HL-60/S4 treated with retinoic acid at 250 ng/mL for 4 days and 3 days (cell line): Measurements from ENCODE around the gene RDH16.
"Not testable (repeated sequence)": the region's sequence is repeated elsewhere in the genome, so short reads cannot be mapped to it uniquely, and the experiment has no call there.

Experiments
- in situ Hi-C: fragments of 300-500 bp; cut with MboI; formaldehyde crosslinking; loops from 2 replicates; pipeline ENCODE4 v1.7.0; 2022; ENCODE audit warnings: low sequenced_read_pairs

RDH16 gene

DNA sequence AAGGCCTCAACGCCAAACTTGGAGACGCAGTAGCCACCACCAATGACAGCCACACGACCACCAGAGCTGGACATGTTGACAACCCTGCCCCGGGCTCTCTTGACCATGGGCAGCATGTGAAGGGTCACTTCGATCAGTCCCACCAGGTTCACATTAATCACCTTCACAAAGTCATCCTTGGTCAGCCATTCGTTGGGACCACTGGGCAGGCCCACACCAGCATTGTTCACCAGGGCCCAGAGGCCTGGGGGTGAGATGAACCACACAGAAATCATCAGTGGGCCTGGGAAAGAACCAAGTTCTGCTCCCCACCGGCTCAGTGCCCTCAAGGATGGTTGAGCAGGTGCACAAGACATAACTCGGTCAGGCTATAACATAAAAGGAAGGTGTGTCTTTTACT lies 27.2 kb downstream of the RDH16 start:
- in situ Hi-C loops: no loop called here

- in situ Hi-C loops: no loop called here
Measured at GRCh38 chr12:56929780-56930179, 27.6 kb downstream of the RDH16 start.

DNA sequence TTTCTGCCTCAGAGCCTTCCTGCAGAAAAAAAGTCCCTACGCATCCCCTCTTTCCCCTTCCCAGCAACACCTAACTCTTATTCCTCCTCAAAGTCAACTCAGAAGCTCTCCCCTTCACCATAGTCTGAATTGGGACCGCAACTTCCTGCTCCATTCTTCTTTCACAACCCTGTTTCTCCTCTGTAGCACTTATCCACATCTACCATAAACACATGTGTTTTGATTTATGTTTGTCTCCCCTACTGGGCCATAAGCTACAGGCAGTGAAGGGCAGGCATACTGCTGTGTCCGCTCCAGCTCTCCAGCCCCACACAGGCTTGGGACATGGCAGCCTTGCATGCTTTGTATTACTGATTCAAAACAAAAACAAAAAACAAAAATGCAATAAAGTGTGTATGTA lies 29.1 kb downstream of the RDH16 start:
- in situ Hi-C loops: no loop called here

- in situ Hi-C loops: no loop called here
Measured at GRCh38 chr12:56927281-56927680, 30.1 kb downstream of the RDH16 start.

- in situ Hi-C loops: no loop called here
Measured at GRCh38 chr12:56922031-56922430, 35.4 kb downstream of the RDH16 start.

DNA sequence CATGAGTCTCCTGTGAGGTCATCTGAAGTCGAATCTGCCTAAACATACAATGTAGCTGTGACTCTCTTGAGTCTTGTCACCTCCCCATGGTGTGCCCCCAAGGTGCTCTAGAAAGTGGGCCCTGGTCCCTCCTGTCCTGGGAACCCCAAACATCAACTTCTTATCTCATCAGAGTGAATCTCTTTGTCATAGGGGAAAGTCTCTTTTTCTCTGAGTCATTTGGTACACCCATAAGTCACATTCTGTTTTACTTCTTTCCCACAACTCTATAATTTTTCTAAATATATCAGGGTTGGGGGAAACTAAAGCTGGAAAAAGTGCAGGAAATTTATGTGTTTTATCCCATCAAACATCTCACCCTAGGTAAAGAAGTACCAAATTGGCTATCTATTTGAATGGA lies 36.1 kb downstream of the RDH16 start:
- in situ Hi-C loops: no loop called here

- in situ Hi-C loops: not testable (repeated sequence)
Measured at GRCh38 chr12:56918139-56918538, 39.3 kb downstream of the RDH16 start.

DNA sequence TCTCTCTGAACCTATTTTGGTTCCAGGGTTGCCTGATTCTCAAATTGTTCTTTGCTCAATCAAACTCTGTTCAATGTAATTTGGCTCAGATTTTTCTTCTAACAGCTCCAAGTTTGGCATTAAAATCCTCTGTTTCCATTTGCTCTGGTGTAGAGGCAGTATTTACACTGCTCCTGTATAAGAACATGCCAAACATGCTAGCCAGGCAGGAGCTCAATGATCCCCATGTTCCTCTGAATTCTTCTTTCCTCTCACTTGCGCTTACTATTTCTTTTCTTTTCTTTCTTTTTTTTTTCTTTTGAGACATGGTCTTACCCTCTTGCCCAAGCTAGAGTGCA lies 40.4 kb downstream of the RDH16 start:
- in situ Hi-C loops: no loop called here

GRCh38 chr12:56916296-56916995 lies 41.0 kb downstream of the RDH16 start:
- in situ Hi-C loops: no loop called here

DNA sequence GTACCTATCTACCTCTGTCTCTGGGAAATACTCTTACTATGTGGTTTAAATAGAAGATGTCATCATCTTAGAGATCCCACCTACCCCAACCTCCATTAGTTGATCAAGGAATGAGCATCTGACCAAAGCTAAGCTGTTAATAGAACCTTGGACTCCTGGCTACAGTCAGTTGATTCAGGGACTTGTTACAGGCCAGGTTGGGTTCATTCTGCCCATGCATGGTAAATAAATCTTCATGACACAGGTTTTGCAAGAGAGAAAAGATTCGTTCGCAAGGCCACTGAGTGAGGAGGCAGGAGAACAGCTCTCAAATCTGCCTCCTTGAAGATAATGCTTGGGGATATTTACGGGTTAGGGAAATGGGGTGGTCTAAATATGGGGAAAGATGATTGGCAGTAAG lies 42.7 kb downstream of the RDH16 start:
- in situ Hi-C loops: no loop called here

GRCh38 chr12:56914256-56914655 lies 43.2 kb downstream of the RDH16 start:
- in situ Hi-C loops: no loop called here

- in situ Hi-C loops: not testable (repeated sequence)
Measured at GRCh38 chr12:56909403-56909802, 48.0 kb downstream of the RDH16 start.

DNA sequence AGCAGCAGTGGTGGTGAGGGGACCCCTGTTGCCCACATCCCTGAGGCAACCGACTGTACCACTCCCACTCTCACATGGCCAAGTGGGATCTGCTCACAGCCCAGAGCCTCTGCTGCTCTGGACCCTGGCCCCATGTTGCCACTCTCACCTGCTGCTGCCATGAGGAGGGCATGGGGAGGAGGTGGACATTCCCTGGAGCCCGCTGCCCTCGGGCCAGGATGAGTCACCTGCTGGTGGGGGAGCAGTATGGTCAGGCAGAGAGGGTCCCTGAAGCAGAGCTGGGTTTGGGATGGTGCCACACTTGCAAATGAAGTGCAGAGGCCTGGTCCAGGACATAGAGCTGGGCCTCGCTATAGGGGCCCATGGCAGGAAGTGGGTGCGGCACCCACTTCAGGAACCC lies 49.3 kb downstream of the RDH16 start:
- in situ Hi-C loops: no loop called here

DNA sequence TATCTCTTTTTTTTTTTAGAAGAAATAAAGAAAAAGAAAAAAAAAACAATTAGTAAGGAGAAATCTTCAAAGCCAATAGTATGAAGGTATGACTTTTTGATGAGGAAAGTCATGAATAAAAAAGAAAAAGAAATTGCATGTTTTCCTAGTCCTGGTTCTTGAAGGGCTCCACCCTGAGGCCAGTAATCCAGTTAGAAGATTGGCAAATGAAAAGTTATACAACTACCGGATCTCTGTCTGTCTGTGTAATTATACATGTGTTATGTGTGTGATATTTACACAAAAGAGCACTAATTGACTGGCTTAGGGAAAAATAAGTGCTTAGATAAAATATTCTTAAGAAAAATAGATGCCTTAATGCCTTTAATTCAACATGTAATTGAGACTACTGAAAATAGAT lies 51.6 kb downstream of the RDH16 start:
- in situ Hi-C loops: no loop called here

GRCh38 chr12:56903374-56903773 lies 54.0 kb downstream of the RDH16 start:
- in situ Hi-C loops: no loop called here
